Natural killer cell (primary cell): ENCODE data around the gene HEY2. TPM values are rescaled to one million over a fixed set of nuclear protein-coding genes. Genes with fewer than 3 reads are reported as not detected.

ENCODE experiments used
- ATAC-seq, 3 donors: fragments of 150-1000 bp in 2 of 3; fragments of 200-7000 bp in 1 of 3; cut with Tn5 transposase; 1 replicate in 1 of 3; 2 replicates in 2 of 3; pipeline ENCODE4 v1.10.0; 2021; ENCODE audit warnings: mild to moderate bottlenecking in 2 of 3, moderate library complexity in 2 of 3
- DNase-seq, 2 donors: peaks; one replicate each; pipeline versions ENCODE4 v3.0.0 to v3.0.0-alpha.2; 2013 to 2021; ENCODE audit warnings: mixed read lengths in 1 of 2
- H3K27ac ChIP-seq: one replicate; pipeline ENCODE4 v1.5.1; 2013; ENCODE audit warnings: mild to moderate bottlenecking, low read length
- H3K27me3 ChIP-seq: one replicate; pipeline ENCODE4 v1.6.1; 2013; ENCODE audit warnings: low read length; ENCODE audit not compliant: control insufficient read depth, insufficient read depth
- H3K36me3 ChIP-seq: one replicate; pipeline ENCODE4 v1.6.1; 2013; ENCODE audit warnings: low read length; ENCODE audit not compliant: control insufficient read depth, insufficient read depth
- H3K4me1 ChIP-seq: one replicate; pipeline ENCODE4 v1.6.1; 2013; ENCODE audit warnings: low read length; ENCODE audit not compliant: control insufficient read depth, insufficient read depth
- H3K4me3 ChIP-seq: one replicate; pipeline ENCODE4 v1.5.1; 2013; ENCODE audit warnings: low read length
- H3K9me3 ChIP-seq: one replicate; pipeline ENCODE4 v1.6.1; 2013; ENCODE audit warnings: low read length; ENCODE audit not compliant: control insufficient read depth, insufficient read depth
- H3K27ac Mint-ChIP-seq, 2 donors: one replicate each; pipeline ENCODE4 v1.8.0; 2022; ENCODE audit warnings: mild to moderate bottlenecking in 2 of 2, mixed read lengths in 2 of 2, moderate library complexity in 1 of 2
- H3K27me3 Mint-ChIP-seq, 2 donors: one replicate each; pipeline ENCODE4 v1.8.0; 2022; ENCODE audit warnings: low read depth in 2 of 2, mixed read lengths in 2 of 2
- H3K36me3 Mint-ChIP-seq: one replicate; pipeline ENCODE4 v1.8.0; 2022; ENCODE audit warnings: mixed read lengths
- H3K4me1 Mint-ChIP-seq, 2 donors: one replicate each; pipeline ENCODE4 v1.8.0; 2022; ENCODE audit warnings: mixed read lengths in 2 of 2
- H3K4me3 Mint-ChIP-seq: one replicate; pipeline ENCODE4 v1.8.0; 2022; ENCODE audit warnings: mild to moderate bottlenecking, moderate library complexity, mixed read lengths
- H3K9me3 Mint-ChIP-seq, 2 donors: one replicate each; pipeline ENCODE4 v1.8.0; 2022; ENCODE audit warnings: mixed read lengths in 2 of 2
- WGBS: methylation state at CpG from one replicate; pipeline ENCODE4 v1.1.7; 2013; ENCODE audit warnings: missing lambda C conversion rate; ENCODE audit not compliant: insufficient coverage; 5-methylcytosine and 5-hydroxymethylcytosine counted together
- intact Hi-C: fragments of 100-400 bp; cut with micrococcal nuclease; formaldehyde crosslinking; loops from one replicate; pipeline ENCODE4 v1.14.2; 2022
- total RNA-seq, 4 donors: library from RNA; stranded (reverse); fragments of 120-200 nt in 1 of 4; gene quantifications; one replicate each; pipeline versions ENCODE4 v1.2.3 to v1.2.4, GENCODE V29; 2013 to 2022
- TF ChIP-seq, protein P1 (sequence below): fragments of 200-600 bp; IDR thresholded peaks from one replicate; pipeline ENCODE4 v1.8.0; 2022; ENCODE audit warnings: antibody characterized with exemption

The HEY2 gene
- total RNA-seq, 3 donors from 2014 or later (not counting 1 experiment from before 2014, with no cell fraction given) = 0.66 to 0.93 (median 0.73) TPM

DNA sequence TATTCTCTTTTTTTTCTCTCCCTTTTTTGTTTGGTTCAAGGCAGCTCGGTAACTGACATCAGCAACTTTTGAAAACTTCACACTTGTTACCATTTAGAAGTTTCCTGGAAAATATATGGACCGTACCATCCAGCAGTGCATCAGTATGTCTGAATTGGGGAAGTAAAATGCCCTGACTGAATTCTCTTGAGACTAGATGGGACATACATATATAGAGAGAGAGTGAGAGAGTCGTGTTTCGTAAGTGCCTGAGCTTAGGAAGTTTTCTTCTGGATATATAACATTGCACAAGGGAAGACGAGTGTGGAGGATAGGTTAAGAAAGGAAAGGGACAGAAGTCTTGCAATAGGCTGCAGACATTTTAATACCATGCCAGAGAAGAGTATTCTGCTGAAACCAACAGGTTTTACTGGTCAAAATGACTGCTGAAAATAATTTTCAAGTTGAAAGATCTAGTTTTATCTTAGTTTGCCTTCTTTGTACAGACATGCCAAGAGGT is 10.6 kb downstream of the HEY2 start:
- no peaks in the 10 kb centered on the region for H3K4me1 Mint-ChIP-seq
- no peak overlapping the region for H3K27ac Mint-ChIP-seq
- H3K9me3 ChIP-seq = no peaks in the 10 kb centered on the region
- H3K4me3 Mint-ChIP-seq = no peak overlapping the region
- peaks cover 24 to 39% of the 10 kb centered on the region in 2 donors for H3K27me3 Mint-ChIP-seq
- ATAC-seq (no peak), DNase-seq (no peak)
- no peaks in the 10 kb centered on the region for H3K4me1 ChIP-seq
- no peak overlapping the region for H3K27ac ChIP-seq
- H3K9me3 Mint-ChIP-seq = no peaks in the 10 kb centered on the region
- intact Hi-C loops = no loop called here
- WGBS = 78% methylated on average over 5 of the region's 5 CpGs
- TF ChIP-seq, protein P1, sequence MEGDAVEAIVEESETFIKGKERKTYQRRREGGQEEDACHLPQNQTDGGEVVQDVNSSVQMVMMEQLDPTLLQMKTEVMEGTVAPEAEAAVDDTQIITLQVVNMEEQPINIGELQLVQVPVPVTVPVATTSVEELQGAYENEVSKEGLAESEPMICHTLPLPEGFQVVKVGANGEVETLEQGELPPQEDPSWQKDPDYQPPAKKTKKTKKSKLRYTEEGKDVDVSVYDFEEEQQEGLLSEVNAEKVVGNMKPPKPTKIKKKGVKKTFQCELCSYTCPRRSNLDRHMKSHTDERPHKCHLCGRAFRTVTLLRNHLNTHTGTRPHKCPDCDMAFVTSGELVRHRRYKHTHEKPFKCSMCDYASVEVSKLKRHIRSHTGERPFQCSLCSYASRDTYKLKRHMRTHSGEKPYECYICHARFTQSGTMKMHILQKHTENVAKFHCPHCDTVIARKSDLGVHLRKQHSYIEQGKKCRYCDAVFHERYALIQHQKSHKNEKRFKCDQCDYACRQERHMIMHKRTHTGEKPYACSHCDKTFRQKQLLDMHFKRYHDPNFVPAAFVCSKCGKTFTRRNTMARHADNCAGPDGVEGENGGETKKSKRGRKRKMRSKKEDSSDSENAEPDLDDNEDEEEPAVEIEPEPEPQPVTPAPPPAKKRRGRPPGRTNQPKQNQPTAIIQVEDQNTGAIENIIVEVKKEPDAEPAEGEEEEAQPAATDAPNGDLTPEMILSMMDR = no peak
- no peak overlapping the region for H3K4me3 ChIP-seq
- no peaks in the 10 kb centered on the region for H3K36me3 ChIP-seq
- H3K36me3 Mint-ChIP-seq = no peaks in the 10 kb centered on the region
- H3K27me3 ChIP-seq = peaks cover 10% of the 10 kb centered on the region

DNA sequence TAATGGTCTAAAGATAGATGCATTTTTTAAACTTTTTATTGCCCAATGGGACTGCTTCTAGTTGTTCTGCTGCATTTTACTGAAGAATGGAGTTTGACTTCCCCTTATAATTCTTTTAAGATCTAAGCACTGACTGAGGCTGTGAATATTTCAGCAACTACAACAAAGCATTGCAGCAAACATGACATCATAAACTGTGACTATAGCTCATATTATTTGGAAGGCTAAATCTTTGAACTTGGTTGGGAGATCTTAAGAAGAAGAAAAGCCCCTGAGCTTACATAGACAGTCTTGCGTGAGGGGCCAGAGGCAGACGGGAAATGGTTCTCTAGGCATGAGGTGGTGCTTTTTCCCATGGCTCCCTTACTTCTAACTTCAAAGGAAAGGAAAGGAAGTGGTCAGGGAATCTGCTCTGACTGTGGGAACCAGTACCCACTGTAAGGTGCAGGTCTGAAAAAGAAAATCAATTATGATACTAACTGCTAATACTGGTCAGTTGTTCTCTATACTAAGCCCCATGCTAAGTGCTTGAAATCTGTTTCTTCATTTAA is 14.8 kb downstream of the HEY2 start:
- Mint-ChIP-seq H3K9me3 (no peaks in the 10 kb centered on the region), H3K4me1 (no peaks in the 10 kb centered on the region), H3K36me3 (no peaks in the 10 kb centered on the region), H3K27me3 (peaks cover 35 to 63% of the 10 kb centered on the region in 2 donors), H3K27ac (no peak overlapping the region), H3K4me3 (no peak overlapping the region)
- 75% methylated on average over 2 of the region's 2 CpGs for WGBS
- ATAC-seq (no peak), DNase-seq (no peak)
- Histone ChIP-seq H3K4me1 (no peaks in the 10 kb centered on the region), H3K9me3 (no peaks in the 10 kb centered on the region), H3K36me3 (no peaks in the 10 kb centered on the region), H3K4me3 (no peak overlapping the region), H3K27me3 (peaks cover 9% of the 10 kb centered on the region), H3K27ac (no peak overlapping the region)
- TF ChIP-seq, protein P1 = no peak
- intact Hi-C loops = no loop called here

DNA sequence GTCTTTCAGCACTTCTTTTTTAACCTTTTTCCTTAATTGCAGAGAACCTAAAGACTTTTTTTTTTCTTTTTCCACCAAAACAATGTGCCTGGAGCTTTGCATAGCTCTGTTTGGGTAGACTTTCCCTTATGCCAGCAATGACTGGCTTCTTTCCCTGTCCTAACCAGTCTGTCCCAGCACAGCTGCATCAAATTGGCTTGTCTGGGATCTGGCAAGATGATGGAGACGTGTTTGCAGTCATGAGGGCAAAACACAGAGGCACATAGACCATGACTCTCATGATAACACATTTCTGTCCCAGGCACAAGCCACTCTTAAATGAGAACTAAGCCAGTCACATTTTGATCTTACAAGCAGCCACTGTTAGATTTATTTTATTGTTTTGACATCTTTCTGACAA is 16.5 kb downstream of the HEY2 start:
- no peak for ATAC-seq
- Histone ChIP-seq H3K27ac (no peak overlapping the region), H3K4me3 (no peak overlapping the region), H3K9me3 (no peaks in the 10 kb centered on the region), H3K36me3 (no peaks in the 10 kb centered on the region), H3K27me3 (peaks cover 9% of the 10 kb centered on the region), H3K4me1 (no peaks in the 10 kb centered on the region)
- no peak for DNase-seq
- WGBS = 60% methylated on average over 1 of the region's 1 CpG
- intact Hi-C loops = loop anchor here (5.0 kb wide), 2 partner anchors 254 to 614 kb away; partner anchors contain the start of gene TPD52L1
- H3K4me3 Mint-ChIP-seq = no peak overlapping the region
- no peak overlapping the region for H3K27ac Mint-ChIP-seq
- no peaks in the 10 kb centered on the region for H3K4me1 Mint-ChIP-seq
- no peaks in the 10 kb centered on the region for H3K36me3 Mint-ChIP-seq
- TF ChIP-seq, protein P1 = no peak
- H3K27me3 Mint-ChIP-seq = peaks cover 29 to 65% of the 10 kb centered on the region in 2 donors
- no peaks in the 10 kb centered on the region for H3K9me3 Mint-ChIP-seq

- Mint-ChIP-seq H3K4me3 (no peak overlapping the region), H3K27me3 (peaks cover 29 to 65% of the 10 kb centered on the region in 2 donors), H3K36me3 (no peaks in the 10 kb centered on the region), H3K27ac (no peak overlapping the region), H3K9me3 (no peaks in the 10 kb centered on the region), H3K4me1 (no peaks in the 10 kb centered on the region)
- WGBS = 68% methylated on average over 4 of the region's 4 CpGs
- H3K27me3 ChIP-seq = peaks cover 7% of the 10 kb centered on the region
- TF ChIP-seq, protein P1 = no peak
- no peak overlapping the region for H3K4me3 ChIP-seq
- H3K36me3 ChIP-seq = no peaks in the 10 kb centered on the region
- H3K4me1 ChIP-seq = no peaks in the 10 kb centered on the region
- intact Hi-C loops = loop anchor here (5.0 kb wide), 2 partner anchors 254 to 614 kb away; partner anchors contain the start of gene TPD52L1
- no peak overlapping the region for H3K27ac ChIP-seq
- no peaks in the 10 kb centered on the region for H3K9me3 ChIP-seq
- no peak for DNase-seq
- ATAC-seq = no peak
Observed at GRCh38 chr6:125766641-125767040, 17.2 kb downstream of the HEY2 start.
